Activated CD4-positive, alpha-beta T cell treated with anti-CD3 and anti-CD28 coated beads, Interleukin-2, amount 10 ng/mL, durations not matched to agents 24 days and 14 days (primary cell): ENCODE results near the gene PITHD1. TPM values are rescaled to one million over a fixed set of nuclear protein-coding genes. Genes with fewer than 3 reads are reported as not detected.
A peak's percentile ranks its signal among the peaks of the same experiment; 100 is the strongest.
"Not testable (repeated sequence)": the region's sequence is repeated elsewhere in the genome, so short reads cannot be mapped to it uniquely, and the experiment has no call there.

Source experiments
- DNase-seq: peaks from one replicate; pipeline ENCODE4 v3.0.0; 2022
- H3K27ac Mint-ChIP-seq: one replicate; pipeline ENCODE4 v1.8.0; 2022; ENCODE audit warnings: mild to moderate bottlenecking, mixed read lengths
- H3K27me3 Mint-ChIP-seq: one replicate; pipeline ENCODE4 v1.8.0; 2022; ENCODE audit warnings: mixed read lengths
- H3K36me3 Mint-ChIP-seq: one replicate; pipeline ENCODE4 v1.8.0; 2022; ENCODE audit warnings: low read depth, mild to moderate bottlenecking, mixed read lengths
- H3K4me1 Mint-ChIP-seq: one replicate; pipeline ENCODE4 v1.8.0; 2021; ENCODE audit warnings: mixed read lengths
- H3K4me3 Mint-ChIP-seq: one replicate; pipeline ENCODE4 v1.8.0; 2022; ENCODE audit warnings: mild to moderate bottlenecking, moderate library complexity, mixed read lengths
- H3K9me3 Mint-ChIP-seq: one replicate; pipeline ENCODE4 v1.8.0; 2021; ENCODE audit warnings: mixed read lengths
- intact Hi-C: fragments of 100-400 bp; cut with micrococcal nuclease; formaldehyde crosslinking; loops from one replicate; pipeline ENCODE4 v1.15.1; 2023
- total RNA-seq: library from RNA; stranded (reverse); gene quantifications from 2 replicates; pipeline ENCODE4 v1.2.3, GENCODE V29; 2022

PITHD1 gene
- total RNA-seq, 1 donor from 2014 or later, result 83.0 TPM

- no peaks in the 10 kb centered on the region for H3K27me3 Mint-ChIP-seq
- intact Hi-C loops, result loop anchor here (2.0 kb wide), 1 partner anchor 106 kb away; no protein-coding TSS in a partner anchor
- H3K36me3 Mint-ChIP-seq, result peaks cover 10% of the 10 kb centered on the region
- no peaks in the 10 kb centered on the region for H3K9me3 Mint-ChIP-seq
- H3K4me3 Mint-ChIP-seq, result no peak overlapping the region
- DNase-seq, result peak; percentile 88
- H3K27ac Mint-ChIP-seq, result no peak overlapping the region
- peaks cover 8% of the 10 kb centered on the region for H3K4me1 Mint-ChIP-seq
These were observed 32.8 kb downstream of the PITHD1 start for GRCh38 chr1:23810818-23811540.

GRCh38 chr1:23814016-23814415 lies 35.8 kb downstream of the PITHD1 start:
- H3K27me3 Mint-ChIP-seq, result no peaks in the 10 kb centered on the region
- H3K4me1 Mint-ChIP-seq, result peaks cover 6% of the 10 kb centered on the region
- intact Hi-C loops, result no loop called here
- no peak for DNase-seq
- H3K36me3 Mint-ChIP-seq, result peaks cover 19% of the 10 kb centered on the region
- no peak overlapping the region for H3K4me3 Mint-ChIP-seq
- H3K9me3 Mint-ChIP-seq, result no peaks in the 10 kb centered on the region
- no peak overlapping the region for H3K27ac Mint-ChIP-seq

- no peak overlapping the region for H3K27ac Mint-ChIP-seq
- no peaks in the 10 kb centered on the region for H3K9me3 Mint-ChIP-seq
- DNase-seq, result no peak
- no peaks in the 10 kb centered on the region for H3K27me3 Mint-ChIP-seq
- no peaks in the 10 kb centered on the region for H3K4me1 Mint-ChIP-seq
- H3K36me3 Mint-ChIP-seq, result peaks cover 20% of the 10 kb centered on the region
- H3K4me3 Mint-ChIP-seq, result no peak overlapping the region
- intact Hi-C loops, result no loop called here
These were observed 38.1 kb downstream of the PITHD1 start for GRCh38 chr1:23816361-23816760.

DNA sequence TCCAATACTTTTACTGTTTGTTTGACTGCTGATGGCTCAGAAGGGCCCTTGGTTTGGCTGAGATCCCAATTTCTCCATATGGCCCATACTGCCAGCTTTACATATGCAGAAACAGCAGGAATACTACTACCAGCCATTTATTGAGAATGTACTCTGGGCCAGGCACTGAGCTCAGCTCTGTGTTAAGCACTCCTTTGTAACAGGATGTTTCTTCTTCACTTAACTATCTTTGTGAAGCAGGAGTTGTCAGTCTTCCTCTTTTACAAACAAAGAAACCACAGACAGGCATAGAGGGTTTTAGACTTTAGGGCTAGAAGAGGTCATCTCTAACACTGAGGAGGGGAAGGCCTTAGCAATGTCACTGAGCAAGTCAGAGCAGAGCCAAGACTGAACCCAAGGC lies 38.7 kb downstream of the PITHD1 start:
- Mint-ChIP-seq H3K27me3 (no peaks in the 10 kb centered on the region), H3K4me3 (no peak overlapping the region), H3K36me3 (peaks cover 20% of the 10 kb centered on the region), H3K9me3 (no peaks in the 10 kb centered on the region), H3K27ac (no peak overlapping the region), H3K4me1 (no peaks in the 10 kb centered on the region)
- intact Hi-C loops, result no loop called here
- no peak for DNase-seq

GRCh38 chr1:23817633-23818032 lies 39.4 kb downstream of the PITHD1 start:
- no peak for DNase-seq
- H3K27me3 Mint-ChIP-seq, result no peaks in the 10 kb centered on the region
- no peaks in the 10 kb centered on the region for H3K9me3 Mint-ChIP-seq
- intact Hi-C loops, result no loop called here
- H3K27ac Mint-ChIP-seq, result no peak overlapping the region
- H3K36me3 Mint-ChIP-seq, result peaks cover 15% of the 10 kb centered on the region
- no peak overlapping the region for H3K4me3 Mint-ChIP-seq
- H3K4me1 Mint-ChIP-seq, result no peaks in the 10 kb centered on the region

GRCh38 chr1:23823767-23824166 lies 45.5 kb downstream of the PITHD1 start:
- Mint-ChIP-seq H3K9me3 (no peaks in the 10 kb centered on the region), H3K27ac (no peak overlapping the region), H3K36me3 (peaks cover 2% of the 10 kb centered on the region), H3K4me1 (peaks cover 16% of the 10 kb centered on the region), H3K4me3 (peak overlapping the region; percentile 95), H3K27me3 (peaks cover 5% of the 10 kb centered on the region)
- intact Hi-C loops, result no loop called here
- no peak for DNase-seq

GRCh38 chr1:23824711-23825075 lies 46.5 kb downstream of the PITHD1 start:
- no peak for DNase-seq
- H3K36me3 Mint-ChIP-seq, result peaks cover 2% of the 10 kb centered on the region
- H3K27me3 Mint-ChIP-seq, result peaks cover 6% of the 10 kb centered on the region
- H3K27ac Mint-ChIP-seq, result peak overlapping the region; percentile 91
- intact Hi-C loops, result loop anchor here (1.0 kb wide), 2 partner anchors 44 to 135 kb away; partner anchors contain the start of genes FUCA1 and PNRC2
- H3K9me3 Mint-ChIP-seq, result no peaks in the 10 kb centered on the region
- H3K4me1 Mint-ChIP-seq, result peaks cover 16% of the 10 kb centered on the region
- peak overlapping the region; percentile 95 for H3K4me3 Mint-ChIP-seq

DNA sequence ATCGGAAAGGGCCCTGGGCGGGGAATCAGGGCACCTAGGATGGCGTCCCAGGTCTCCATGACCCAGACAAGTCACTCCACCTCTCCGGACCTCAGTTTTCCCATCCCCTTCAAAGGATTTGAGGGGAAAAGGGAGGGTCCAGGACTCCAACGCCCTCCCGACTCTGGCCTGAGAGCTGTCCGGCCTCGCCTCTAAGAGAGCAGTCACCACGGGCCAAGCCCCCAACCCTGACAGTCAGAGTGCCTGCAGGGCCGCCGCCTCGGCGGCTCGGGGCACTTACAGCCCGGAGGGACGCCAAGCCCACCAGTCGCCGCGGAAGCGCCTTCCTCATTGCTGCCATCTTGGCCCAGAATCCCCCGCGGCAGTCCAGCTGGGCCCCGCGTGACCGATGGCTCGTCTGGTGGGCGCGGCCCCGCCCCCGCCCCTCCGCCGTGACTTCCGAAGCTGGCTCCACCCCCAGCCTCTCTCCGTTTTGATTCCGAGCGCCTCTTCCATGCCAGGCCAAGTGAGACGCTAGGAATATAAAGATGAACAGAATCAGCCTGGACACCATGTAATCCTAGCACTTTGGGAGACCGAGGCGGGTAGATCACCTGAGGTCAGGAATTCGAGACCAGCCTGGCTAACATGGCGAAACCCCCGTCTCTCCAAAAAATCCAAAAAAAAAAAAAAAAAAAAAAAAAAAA lies 47.0 kb downstream of the PITHD1 start, which contains the start of gene HMGCL:
Gene HMGCL, minus strand, starts transcription at position 354 of the 686 bp plus-strand sequence. Its CDS starts 14 bp downstream, at position 340.
- peak within 1 kb of the TSS; percentile 95 for H3K4me3 Mint-ChIP-seq
- H3K4me1 Mint-ChIP-seq, result peaks cover 16% of the 10 kb centered on the region
- peak within 1 kb of the TSS; percentile 91 for H3K27ac Mint-ChIP-seq
- H3K27me3 Mint-ChIP-seq, result peaks cover 6% of the 10 kb centered on the region
- no peaks in the 10 kb centered on the region for H3K9me3 Mint-ChIP-seq
- peaks cover 2% of the 10 kb centered on the region for H3K36me3 Mint-ChIP-seq
- peak; percentile 96 for DNase-seq
- intact Hi-C loops, result loop anchor here (1.0 kb wide), 2 partner anchors 43 to 134 kb away; partner anchors contain the start of genes FUCA1 and PNRC2

DNA sequence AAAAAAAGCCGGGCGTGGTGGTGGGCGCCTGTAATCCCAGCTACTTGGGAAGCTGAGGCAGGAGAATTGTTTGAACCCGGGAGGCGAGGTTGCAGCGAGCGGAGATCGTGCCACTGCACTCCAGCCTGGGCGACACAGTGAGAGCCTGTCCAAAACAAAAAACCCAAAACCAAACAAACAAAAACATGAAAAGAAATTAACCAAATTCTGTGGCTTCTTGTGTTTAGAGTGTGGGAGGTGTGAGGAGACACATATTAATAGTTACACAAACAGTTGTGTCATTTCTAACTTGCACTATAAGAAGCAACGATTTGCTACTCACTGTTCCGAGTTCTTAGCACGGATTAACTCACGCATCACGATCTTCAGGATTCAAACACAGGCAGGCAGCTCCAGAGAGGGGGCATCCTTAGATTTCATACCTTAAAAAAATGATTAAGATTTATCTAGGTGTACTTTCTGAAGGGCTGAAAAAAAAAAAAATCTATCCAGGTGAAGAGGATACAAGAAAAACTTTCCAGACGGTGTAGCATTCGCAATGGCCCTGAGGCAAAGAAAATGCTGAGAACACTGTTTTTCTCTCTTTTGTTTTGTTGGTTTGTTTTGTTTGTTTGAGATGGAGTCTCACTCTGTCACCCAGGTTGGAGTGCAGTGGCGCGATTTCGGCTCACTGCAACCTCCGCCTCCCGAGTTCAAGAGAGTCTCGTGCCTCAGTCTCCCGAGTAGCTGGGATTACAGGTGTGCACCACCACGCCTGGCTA lies 47.7 kb downstream of the PITHD1 start:
- peaks cover 6% of the 10 kb centered on the region for H3K27me3 Mint-ChIP-seq
- peak overlapping the region; percentile 95 for H3K4me3 Mint-ChIP-seq
- H3K27ac Mint-ChIP-seq, result peak overlapping the region; percentile 91
- H3K4me1 Mint-ChIP-seq, result peaks cover 18% of the 10 kb centered on the region
- DNase-seq, result peak; percentile 62
- intact Hi-C loops, result loop anchor here (1.0 kb wide), 2 partner anchors 42 to 133 kb away; partner anchors contain the start of genes FUCA1 and PNRC2
- H3K36me3 Mint-ChIP-seq, result no peaks in the 10 kb centered on the region
- no peaks in the 10 kb centered on the region for H3K9me3 Mint-ChIP-seq

DNA sequence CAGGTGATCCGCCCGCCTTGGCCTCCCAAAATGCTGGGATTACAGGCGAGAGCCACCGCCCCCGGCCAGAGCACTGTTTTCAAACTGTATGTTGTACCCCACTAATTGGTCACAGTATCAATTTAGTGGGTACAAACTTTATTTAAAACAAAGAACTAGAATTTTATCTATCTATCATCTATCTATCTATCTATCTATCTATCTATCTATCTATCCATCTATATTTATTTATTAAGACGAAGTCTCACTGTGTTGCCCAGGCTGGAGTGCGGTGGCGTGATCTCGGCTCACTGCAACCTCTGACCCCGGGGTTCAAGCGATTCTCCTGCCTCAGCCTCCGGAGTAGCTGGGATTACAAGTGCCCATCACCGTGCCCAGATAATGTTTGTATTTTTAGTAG lies 48.4 kb downstream of the PITHD1 start:
- DNase-seq, H3K4me3 Mint-ChIP-seq, H3K27me3 Mint-ChIP-seq, H3K36me3 Mint-ChIP-seq, intact Hi-C loops, H3K9me3 Mint-ChIP-seq, H3K27ac Mint-ChIP-seq: not testable (repeated sequence)
- peaks cover 18% of the 10 kb centered on the region for H3K4me1 Mint-ChIP-seq

DNA sequence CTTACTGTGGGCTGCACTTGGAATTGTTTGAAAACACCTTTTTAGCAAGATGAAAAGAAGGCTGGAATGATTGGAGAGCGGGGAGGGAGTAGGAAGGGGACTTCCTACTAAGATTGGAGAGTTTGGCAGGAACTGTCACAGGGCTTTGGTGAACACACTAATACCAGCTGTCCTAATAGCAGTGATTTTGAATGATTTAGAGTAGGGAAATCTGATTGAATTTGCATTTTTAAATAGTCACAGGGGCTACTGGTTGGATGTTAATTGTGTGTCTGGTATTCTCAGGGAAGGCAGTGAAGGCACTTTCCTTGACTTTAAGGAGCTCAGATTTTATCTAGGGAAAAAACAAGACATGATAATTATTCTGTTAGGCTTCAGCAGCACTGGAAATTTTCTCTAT lies 49.5 kb downstream of the PITHD1 start:
- Mint-ChIP-seq H3K9me3 (no peaks in the 10 kb centered on the region), H3K36me3 (no peaks in the 10 kb centered on the region), H3K27me3 (peaks cover 10% of the 10 kb centered on the region), H3K4me3 (no peak overlapping the region), H3K27ac (no peak overlapping the region), H3K4me1 (peaks cover 18% of the 10 kb centered on the region)
- intact Hi-C loops, result no loop called here
- DNase-seq, result no peak

GRCh38 chr1:23834156-23834555 lies 55.9 kb downstream of the PITHD1 start:
- H3K9me3 Mint-ChIP-seq, intact Hi-C loops, DNase-seq, H3K4me3 Mint-ChIP-seq, H3K27ac Mint-ChIP-seq, H3K36me3 Mint-ChIP-seq: not testable (repeated sequence)
- Mint-ChIP-seq H3K4me1 (peaks cover 16% of the 10 kb centered on the region), H3K27me3 (peaks cover 11% of the 10 kb centered on the region)

DNA sequence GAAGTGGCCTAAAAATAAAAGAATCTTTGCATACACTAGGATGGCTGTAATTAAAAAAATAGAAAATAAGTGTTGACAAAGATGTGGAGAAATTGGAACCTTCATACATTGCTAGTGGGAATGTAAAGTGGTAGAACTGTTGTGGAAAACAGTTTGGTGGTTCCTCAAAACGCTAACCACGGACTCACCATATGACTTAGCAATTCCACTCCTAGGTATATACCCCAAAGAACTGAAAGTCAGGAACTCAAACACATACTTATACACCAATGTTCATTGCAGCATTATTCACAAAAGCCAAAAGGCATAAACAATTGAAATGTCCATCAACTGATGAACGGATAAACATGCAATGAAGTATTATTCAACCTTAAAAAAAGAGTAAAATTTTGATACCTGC lies 57.8 kb downstream of the PITHD1 start:
- no peak overlapping the region for H3K4me3 Mint-ChIP-seq

More for the DNA sequence above, 57.8 kb downstream of the PITHD1 start:
- Mint-ChIP-seq H3K36me3 (no peaks in the 10 kb centered on the region), H3K27me3 (peaks cover 9% of the 10 kb centered on the region), H3K9me3 (no peaks in the 10 kb centered on the region), H3K4me1 (peaks cover 13% of the 10 kb centered on the region), H3K27ac (no peak overlapping the region)
- intact Hi-C loops, result no loop called here
- DNase-seq, result no peak
